Large intestine (tissue), 3 donors: ENCODE results near the gene FASTK. TPM values are rescaled to one million over a fixed set of nuclear protein-coding genes. Genes with fewer than 3 reads are reported as not detected.

Source experiments
- DNase-seq, 2 donors: peaks; one replicate each; pipeline versions ENCODE4 v3.0.0 to v3.0.0-alpha.2; 2013
- H3K27ac ChIP-seq: one replicate; pipeline ENCODE4 v1.5.1; 2013; ENCODE audit warnings: low read length
- H3K27me3 ChIP-seq: 2 replicates; pipeline ENCODE4 v1.6.1; 2013; ENCODE audit warnings: low read length; ENCODE audit not compliant: control insufficient read depth, insufficient read depth
- H3K36me3 ChIP-seq: 2 replicates; pipeline ENCODE4 v1.6.1; 2013; ENCODE audit warnings: low read length; ENCODE audit not compliant: control insufficient read depth, insufficient read depth
- H3K4me1 ChIP-seq: one replicate; pipeline ENCODE4 v1.6.1; 2013; ENCODE audit warnings: low read length; ENCODE audit not compliant: control insufficient read depth, insufficient read depth
- H3K4me3 ChIP-seq: one replicate; pipeline ENCODE4 v1.5.1; 2013; ENCODE audit warnings: low read length
- H3K9me3 ChIP-seq: one replicate; pipeline ENCODE4 v1.6.1; 2013; ENCODE audit warnings: mild to moderate bottlenecking, low read depth, low read length, moderate library complexity; ENCODE audit not compliant: control insufficient read depth
- WGBS: methylation state at CpG from one replicate; pipeline ENCODE4 v1.1.5; 2013; ENCODE audit warnings: low lambda C conversion rate; ENCODE audit not compliant: insufficient coverage; 5-methylcytosine and 5-hydroxymethylcytosine counted together
- polyA plus RNA-seq: library from polyadenylated mRNA; unstranded; fragments of 120-200 nt; gene quantifications from one replicate; pipeline ENCODE4 v1.2.1, GENCODE V29; 2013

FASTK gene
- polyA plus RNA-seq, 1 donor: 90.4 TPM

- peaks cover 7% of the 10 kb centered on the region for H3K9me3 ChIP-seq
- H3K4me3 ChIP-seq: no peak overlapping the region
- DNase-seq: no peak
- WGBS: 85% methylated on average over 4 of the region's 38 CpGs
- peaks cover 4% of the 10 kb centered on the region for H3K27me3 ChIP-seq
- no peak overlapping the region for H3K27ac ChIP-seq
- peaks cover 57% of the 10 kb centered on the region for H3K36me3 ChIP-seq
- H3K4me1 ChIP-seq: peaks cover 9% of the 10 kb centered on the region
Observed at GRCh38 chr7:151118108-151119054, 37.8 kb upstream of the FASTK start.

GRCh38 chr7:151117565-151117964 lies 37.0 kb upstream of the FASTK start:
- H3K9me3 ChIP-seq: peaks cover 5% of the 10 kb centered on the region
- DNase-seq: no peak
- no peak overlapping the region for H3K4me3 ChIP-seq
- H3K27ac ChIP-seq: no peak overlapping the region
- WGBS: no CpG with 5 or more reads among the region's 12 CpGs
- H3K4me1 ChIP-seq: peaks cover 9% of the 10 kb centered on the region
- peaks cover 54% of the 10 kb centered on the region for H3K36me3 ChIP-seq
- peaks cover 4% of the 10 kb centered on the region for H3K27me3 ChIP-seq

GRCh38 chr7:151116603-151117440 lies 36.2 kb upstream of the FASTK start:
- Histone ChIP-seq H3K27me3 (peaks cover 4% of the 10 kb centered on the region), H3K4me3 (no peak overlapping the region), H3K27ac (no peak overlapping the region), H3K9me3 (no peaks in the 10 kb centered on the region), H3K36me3 (peaks cover 53% of the 10 kb centered on the region), H3K4me1 (peaks cover 9% of the 10 kb centered on the region)
- DNase-seq: no peak
- no CpG with 5 or more reads among the region's 27 CpGs for WGBS

GRCh38 chr7:151115836-151116418 lies 35.3 kb upstream of the FASTK start:
- Histone ChIP-seq H3K9me3 (no peaks in the 10 kb centered on the region), H3K36me3 (peaks cover 44% of the 10 kb centered on the region), H3K4me1 (peaks cover 9% of the 10 kb centered on the region), H3K4me3 (no peak overlapping the region), H3K27me3 (peaks cover 4% of the 10 kb centered on the region), H3K27ac (no peak overlapping the region)
- DNase-seq: peak in 1 of 2 donors; percentile 33
- WGBS: no CpG with 5 or more reads among the region's 14 CpGs

- peaks cover 4% of the 10 kb centered on the region for H3K27me3 ChIP-seq
- DNase-seq: peak in 1 of 2 donors; percentile 46
- H3K9me3 ChIP-seq: no peaks in the 10 kb centered on the region
- H3K27ac ChIP-seq: no peak overlapping the region
- H3K36me3 ChIP-seq: peaks cover 38% of the 10 kb centered on the region
- H3K4me1 ChIP-seq: peaks cover 9% of the 10 kb centered on the region
- no peak overlapping the region for H3K4me3 ChIP-seq
- no CpG with 5 or more reads among the region's 114 CpGs for WGBS
Observed at GRCh38 chr7:151115121-151115835, 34.7 kb upstream of the FASTK start.

- H3K27ac ChIP-seq: no peak overlapping the region
- H3K9me3 ChIP-seq: no peaks in the 10 kb centered on the region
- peaks cover 9% of the 10 kb centered on the region for H3K4me1 ChIP-seq
- peaks cover 29% of the 10 kb centered on the region for H3K36me3 ChIP-seq
- no CpG with 5 or more reads among the region's 101 CpGs for WGBS
- no peak for DNase-seq
- H3K27me3 ChIP-seq: peaks cover 4% of the 10 kb centered on the region
- H3K4me3 ChIP-seq: no peak overlapping the region
Observed at GRCh38 chr7:151114151-151115090, 33.8 kb upstream of the FASTK start.

GRCh38 chr7:151113344-151114150 lies 32.9 kb upstream of the FASTK start:
- no peak for DNase-seq
- Histone ChIP-seq H3K27me3 (peaks cover 4% of the 10 kb centered on the region), H3K27ac (no peak overlapping the region), H3K36me3 (peaks cover 20% of the 10 kb centered on the region), H3K4me3 (no peak overlapping the region), H3K4me1 (peaks cover 9% of the 10 kb centered on the region), H3K9me3 (no peaks in the 10 kb centered on the region)
- WGBS: no CpG with 5 or more reads among the region's 13 CpGs

- no peaks in the 10 kb centered on the region for H3K9me3 ChIP-seq
- peaks cover 4% of the 10 kb centered on the region for H3K36me3 ChIP-seq
- peak in 1 of 2 donors; percentile 62 for DNase-seq
- WGBS: no CpG with 5 or more reads among the region's 20 CpGs
- H3K4me3 ChIP-seq: no peak overlapping the region
- peaks cover 7% of the 10 kb centered on the region for H3K4me1 ChIP-seq
- H3K27ac ChIP-seq: no peak overlapping the region
- peaks cover 4% of the 10 kb centered on the region for H3K27me3 ChIP-seq
Observed at GRCh38 chr7:151110941-151111645, 30.5 kb upstream of the FASTK start.
